ENCODE measurements around the gene FABP3.

The FABP3 gene

GRCh38 chr1:31372051-31372450 is 825 bp downstream of the FABP3 start:
- DNase-seq (ENCODE audit: low read depth in 2 of 2), result no peak

GRCh38 chr1:31371121-31371959 is 1.5 kb downstream of the FABP3 start:
- no peak for DNase-seq (ENCODE audit: low read depth in 2 of 2)

DNA sequence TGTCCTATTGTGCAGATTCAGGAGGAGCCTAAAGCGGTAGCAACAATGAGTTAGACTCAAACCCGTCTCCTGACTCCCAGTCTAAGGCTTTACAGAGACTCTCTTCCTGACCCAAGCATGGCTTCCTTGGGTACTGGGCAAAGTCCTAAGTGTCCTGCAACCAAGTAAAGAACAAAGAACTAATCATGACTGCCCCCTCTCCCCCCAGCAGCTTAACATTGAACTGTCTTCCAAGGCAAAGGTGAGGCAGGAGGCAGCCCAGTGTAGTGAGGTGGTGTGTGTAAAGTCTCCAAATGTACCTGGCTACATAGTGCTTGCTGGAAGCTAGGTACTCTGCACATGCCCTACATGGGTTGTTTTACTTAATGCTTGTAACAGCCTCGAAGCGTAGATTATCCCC is 2.3 kb downstream of the FABP3 start:
- DNase-seq (ENCODE audit: low read depth in 2 of 2), result no peak

DNA sequence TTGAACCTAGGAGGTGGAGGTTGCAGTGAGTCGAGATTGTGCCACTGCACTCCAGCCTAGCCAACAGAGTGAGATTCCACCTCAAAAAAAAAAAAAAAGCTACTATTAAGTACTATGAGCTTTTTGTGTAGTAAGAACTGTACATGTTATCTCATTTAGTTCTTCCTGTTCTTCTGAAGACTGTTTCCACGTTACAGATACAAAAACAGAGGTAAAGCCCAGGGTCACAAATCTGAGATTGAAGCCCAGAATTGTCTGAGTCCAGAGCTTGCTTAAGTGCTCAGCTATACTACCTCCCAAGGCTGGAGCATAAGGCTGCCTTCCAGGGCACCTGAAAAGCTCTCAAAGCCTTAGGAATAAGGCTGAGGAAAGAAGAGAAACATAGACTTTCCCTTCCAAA is 2.9 kb downstream of the FABP3 start:
- no peak for DNase-seq (ENCODE audit: low read depth in 2 of 2)

GRCh38 chr1:31368611-31369107 is 4.2 kb downstream of the FABP3 start:
- no peak for DNase-seq (ENCODE audit: low read depth in 2 of 2)

DNA sequence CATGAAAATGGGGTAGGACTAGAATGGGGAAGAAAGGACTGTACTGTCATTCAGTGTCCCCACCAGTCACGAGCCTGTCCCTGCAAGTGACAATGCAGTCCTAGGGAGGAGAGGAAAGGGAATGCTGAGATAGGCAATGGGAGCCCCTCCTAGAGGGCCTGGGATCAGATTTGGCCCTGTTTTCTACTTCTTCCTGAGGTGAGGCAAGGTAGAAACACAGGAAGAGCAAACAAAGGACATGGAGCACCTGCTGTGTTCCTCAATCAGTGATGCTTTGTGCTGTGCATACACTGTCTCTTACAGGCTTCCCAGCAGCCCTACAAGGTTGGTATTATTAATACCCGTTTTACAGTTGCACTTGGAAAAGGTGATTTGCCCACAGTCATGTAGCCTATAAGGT is 6.1 kb downstream of the FABP3 start:
- no peak for DNase-seq (ENCODE audit: low read depth in 2 of 2)

DNA sequence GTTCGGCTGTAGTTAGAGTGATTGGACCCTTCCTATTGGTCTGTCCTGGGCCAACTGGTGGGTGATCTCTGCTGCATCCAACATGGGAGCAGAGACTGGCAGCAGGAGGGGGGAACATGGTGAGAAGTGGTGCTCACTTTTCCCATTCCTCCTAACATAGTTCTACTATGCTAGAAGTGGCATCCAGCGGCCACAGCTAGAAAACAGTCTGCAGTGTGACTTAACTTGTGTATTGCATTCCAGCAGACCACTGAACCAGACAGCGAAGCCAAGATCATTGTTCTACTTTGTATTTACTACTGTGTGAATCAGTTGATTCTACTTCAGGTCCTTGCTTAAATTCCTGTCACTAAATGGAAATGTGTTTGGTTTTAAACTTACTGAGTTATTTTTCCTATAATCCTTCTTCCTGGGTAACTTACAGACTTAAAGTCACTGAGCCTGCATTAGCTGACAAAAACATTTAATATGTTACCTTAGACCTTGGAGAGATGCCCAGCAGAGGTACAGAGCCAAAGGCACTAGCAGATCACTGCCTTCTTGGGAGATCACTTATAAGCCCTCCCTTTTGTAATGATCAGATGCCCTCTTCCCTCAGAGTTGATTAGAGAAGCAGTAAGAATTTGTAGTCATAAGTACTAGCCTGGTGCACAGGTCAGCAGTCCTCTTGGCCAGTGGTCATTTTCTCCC is 8.2 kb downstream of the FABP3 start:
- DNase-seq (ENCODE audit: low read depth in 2 of 2), result no peak

GRCh38 chr1:31362032-31362431 is 10.8 kb downstream of the FABP3 start:
- DNase-seq (ENCODE audit: low read depth in 2 of 2), result no peak

GRCh38 chr1:31361607-31362006 is 11.3 kb downstream of the FABP3 start:
- DNase-seq (ENCODE audit: low read depth in 2 of 2), result no peak

DNA sequence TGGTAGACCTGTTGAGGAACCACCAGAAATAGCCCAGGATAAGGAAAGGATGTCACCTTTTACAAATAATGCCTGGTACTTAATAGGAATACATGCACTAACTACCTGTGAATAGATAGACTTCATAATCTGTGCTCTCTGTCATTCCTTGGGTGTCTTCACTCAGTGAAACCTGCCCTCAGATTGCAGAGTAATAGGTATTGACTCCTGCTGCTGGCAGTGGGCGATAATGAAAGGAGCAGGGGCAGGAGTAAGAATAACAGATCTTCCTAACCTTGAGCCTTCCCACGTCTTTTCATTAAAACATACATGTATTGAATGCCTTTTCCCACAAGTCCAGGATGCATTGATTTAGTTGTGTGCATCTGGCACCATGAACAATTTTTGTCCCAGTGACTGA is 16.4 kb downstream of the FABP3 start:
- DNase-seq (ENCODE audit: low read depth in 2 of 2), result no peak

- DNase-seq (ENCODE audit: low read depth in 2 of 2), result no peak
Measured at GRCh38 chr1:31354283-31354682, 18.6 kb downstream of the FABP3 start.

DNA sequence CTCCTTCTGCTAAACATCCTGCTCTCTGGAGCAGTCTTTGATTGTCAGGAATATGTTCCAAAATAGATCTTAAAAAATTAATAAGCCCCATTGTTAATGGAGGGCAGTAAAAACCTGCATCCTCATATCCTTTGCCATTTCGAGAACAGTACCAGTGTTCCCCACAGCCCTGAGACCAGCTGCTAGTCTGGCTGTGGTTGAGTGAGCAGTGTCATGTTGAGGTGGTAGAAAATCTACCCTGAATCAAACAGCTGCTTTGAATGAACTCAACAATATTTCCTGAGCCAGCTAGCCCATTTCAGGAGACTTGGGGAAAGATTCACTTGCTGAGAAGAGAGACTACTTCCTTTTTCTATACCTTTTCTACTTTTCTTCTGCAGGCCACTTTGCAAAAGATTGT is 24.4 kb downstream of the FABP3 start:
- DNase-seq (ENCODE audit: low read depth in 2 of 2), result no peak

DNA sequence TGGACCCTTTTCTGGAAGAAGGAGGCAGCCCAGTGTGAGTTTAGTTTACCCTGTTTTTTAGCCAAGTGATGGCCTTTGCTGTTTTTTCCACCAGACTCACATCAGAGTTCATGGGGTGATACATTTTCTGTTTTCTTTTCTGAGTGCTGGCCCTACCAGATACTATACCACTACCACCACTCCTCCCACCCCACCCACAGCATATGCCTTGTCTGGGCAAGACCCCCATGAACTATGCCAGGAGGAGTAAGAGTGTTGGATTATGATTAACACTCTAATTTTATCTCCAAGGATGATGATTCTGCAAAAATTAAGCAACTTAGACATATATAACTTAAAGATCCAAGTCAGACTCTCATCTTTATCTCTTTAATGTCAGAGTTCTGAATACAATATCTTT is 26.1 kb downstream of the FABP3 start:
- DNase-seq (ENCODE audit: low read depth in 2 of 2), result no peak

DNA sequence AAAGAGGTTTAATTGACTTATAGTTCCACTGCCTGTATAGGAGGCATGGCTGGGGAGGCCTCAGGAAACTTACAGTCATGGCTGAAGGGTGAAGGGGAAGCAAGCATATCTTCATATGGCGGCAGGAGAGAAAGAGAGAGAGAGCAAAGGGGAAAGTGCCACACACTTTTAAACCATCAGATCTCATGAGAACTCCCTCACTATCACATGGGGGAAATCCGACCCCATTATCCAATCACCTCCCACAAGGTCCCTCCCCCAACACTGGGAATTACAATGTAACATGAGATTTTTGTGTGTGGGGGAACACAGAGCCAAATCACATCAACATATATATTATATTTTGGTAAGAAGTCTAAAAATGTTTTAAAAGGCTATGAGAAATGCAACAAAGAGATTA is 27.2 kb downstream of the FABP3 start:
- no peak for DNase-seq (ENCODE audit: low read depth in 2 of 2)

DNA sequence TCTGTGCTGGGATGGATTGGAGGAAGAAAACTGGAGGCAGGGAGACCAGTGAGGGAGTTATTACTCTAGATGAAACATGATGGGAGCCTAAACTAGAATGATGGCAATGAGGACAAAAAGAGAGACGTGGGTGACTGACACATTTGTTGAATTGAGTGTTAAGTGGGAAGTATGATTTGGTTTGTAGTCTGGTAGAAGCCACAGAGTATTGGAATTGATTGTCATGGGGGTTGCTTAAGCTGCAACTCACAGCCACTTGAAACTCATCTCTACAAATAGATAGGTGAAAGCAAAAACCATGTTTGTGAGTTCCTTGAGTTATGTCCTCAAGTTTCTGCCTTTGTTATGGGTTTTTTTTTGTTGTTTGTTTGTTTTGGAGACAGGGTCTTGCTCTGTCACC is 28.4 kb downstream of the FABP3 start:
- DNase-seq (ENCODE audit: low read depth in 2 of 2), result no peak

DNA sequence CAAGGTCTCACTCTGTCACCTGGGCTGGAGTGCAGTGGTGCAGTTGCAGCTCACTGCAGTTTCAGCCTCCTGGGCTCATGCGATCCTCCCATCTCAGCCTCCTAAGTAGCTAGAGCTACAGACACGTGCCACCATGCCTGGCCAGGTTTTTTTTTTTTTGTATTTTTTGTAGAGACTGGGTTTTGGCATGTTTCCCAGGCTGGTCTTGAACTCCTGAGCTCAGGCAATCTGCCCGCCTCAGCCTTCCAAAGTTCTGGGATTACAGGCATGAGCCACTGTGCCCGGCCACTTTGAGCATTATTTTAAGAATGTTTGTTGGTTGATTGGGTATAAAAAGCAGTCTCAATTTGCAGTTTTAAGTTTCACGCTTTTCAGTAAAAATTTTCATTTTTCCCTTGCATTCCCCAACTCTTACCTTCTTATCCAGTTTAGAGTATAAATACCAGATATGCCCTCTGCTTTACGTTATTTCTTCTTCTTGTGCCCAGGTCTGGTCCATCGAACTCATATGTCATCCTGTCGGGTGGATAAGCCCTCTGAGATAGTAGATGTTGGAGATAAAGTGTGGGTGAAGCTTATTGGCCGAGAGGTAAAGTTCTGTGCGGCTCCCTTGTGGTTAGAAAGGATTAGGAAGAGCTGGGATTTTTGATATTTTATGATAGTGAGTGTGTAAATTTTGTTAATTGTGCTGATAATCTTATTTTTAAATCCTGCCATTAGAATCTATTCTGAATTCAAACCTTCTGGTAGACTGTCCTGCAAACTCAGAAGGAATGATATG is 36.0 kb downstream of the FABP3 start:
- no peak for DNase-seq (ENCODE audit: low read depth in 2 of 2)

DNA sequence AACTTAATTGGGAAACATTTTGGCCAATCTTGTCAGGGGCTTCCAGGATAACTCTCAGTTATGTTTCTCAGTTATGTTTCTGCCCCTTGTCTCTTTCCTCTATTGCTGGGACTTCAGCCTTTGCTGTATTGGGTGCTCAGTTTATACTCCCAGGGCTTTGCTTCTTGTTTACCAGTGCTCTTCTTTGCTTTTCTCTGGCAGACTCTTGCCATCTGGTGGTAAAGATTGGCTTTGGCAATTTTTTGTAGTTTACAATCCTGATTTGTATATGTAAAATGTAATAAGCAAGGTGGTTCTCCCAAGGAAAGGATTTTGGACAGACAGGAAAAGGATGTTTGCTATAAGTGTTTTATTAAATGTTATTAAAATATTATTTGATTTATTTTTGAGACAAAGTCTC is 37.9 kb downstream of the FABP3 start:
- no peak for DNase-seq (ENCODE audit: low read depth in 2 of 2)

DNA sequence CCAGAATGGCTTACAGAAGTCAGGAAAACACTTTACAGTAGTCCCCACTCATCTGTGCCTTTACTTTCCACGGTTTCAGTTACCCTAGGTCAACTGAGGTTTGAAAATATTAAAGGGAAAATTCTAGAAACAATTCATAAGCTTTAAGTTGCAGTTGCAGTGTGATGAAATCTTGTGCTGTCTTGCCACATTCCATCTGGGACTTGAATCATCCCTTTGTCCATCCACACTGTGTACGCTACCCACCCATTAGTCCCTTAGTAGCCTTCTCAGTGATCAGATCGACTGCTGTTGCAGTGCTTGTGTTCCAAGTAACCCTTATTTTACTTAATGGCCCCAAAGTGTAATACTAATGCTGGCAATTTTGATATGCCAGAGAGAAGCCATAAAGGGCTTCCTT is 45.5 kb downstream of the FABP3 start:
- DNase-seq (ENCODE audit: low read depth in 2 of 2), result no peak

DNA sequence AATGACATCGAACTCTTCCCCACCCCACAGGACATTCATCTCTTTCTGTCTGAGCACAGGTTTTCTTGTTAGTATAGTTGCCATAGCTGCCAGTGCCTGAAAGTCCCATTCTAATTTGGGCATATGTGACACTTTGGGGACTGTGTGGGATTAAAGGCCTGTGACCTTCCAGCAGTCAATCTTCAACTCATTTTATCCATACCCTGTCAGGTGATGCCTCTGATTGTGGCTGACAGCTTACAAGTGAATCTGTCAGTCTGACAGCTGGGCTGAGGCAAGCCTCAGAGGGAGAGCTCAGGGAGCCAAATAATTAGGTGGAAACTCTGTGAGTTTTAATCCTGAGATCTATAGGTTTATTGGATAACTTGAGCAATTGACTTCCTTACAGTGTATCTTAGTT is 46.4 kb downstream of the FABP3 start:
- DNase-seq (ENCODE audit: low read depth in 2 of 2), result no peak

DNA sequence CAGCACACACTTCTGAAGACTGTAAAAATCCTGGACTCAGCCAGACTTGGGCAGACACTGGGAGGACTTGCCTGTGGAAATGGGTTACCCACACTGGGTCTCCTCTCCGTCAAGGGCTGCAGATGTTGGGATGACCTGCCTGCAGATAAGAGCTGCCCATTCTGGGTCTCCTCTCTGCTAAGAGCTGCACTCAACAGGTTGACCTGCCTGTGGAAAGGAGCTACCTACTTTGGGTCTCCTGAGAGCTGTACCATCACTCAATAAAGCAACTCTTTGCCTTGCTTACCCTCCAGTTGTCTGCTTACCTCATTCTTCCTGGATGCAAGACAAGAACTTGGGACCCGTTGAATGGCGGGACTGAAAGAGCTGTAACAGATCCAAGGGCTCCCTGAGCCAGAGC is 47.9 kb downstream of the FABP3 start:
- no peak for DNase-seq (ENCODE audit: low read depth in 2 of 2)

DNA sequence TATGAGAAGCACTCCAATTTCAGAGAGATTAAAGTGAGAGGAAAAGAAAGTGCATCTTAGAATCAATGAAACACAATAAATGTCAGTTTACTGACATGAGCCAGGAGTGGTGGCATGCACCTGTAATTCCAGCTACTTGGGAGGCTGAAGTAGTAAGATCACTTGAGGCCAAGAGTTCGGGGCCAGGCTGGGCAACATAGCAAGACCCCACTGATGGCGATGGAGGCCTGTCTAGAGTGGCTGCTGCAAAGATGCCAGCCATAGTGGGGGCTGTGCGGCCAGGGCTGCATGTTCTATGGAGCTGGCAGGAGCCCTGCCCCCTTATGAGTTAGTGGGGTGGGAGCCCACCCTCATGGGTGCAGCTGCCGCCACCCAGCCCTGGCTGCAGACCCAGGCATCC is 48.8 kb downstream of the FABP3 start:
- no peak for DNase-seq (ENCODE audit: low read depth in 2 of 2)

GRCh38 chr1:31318146-31318545 is 54.7 kb downstream of the FABP3 start:
- DNase-seq (ENCODE audit: low read depth in 2 of 2), result no peak

GRCh38 chr1:31315902-31316301 is 57.0 kb downstream of the FABP3 start:
- no peak for DNase-seq (ENCODE audit: low read depth in 2 of 2)

All from activated CD4-positive, alpha-beta T cell treated with anti-CD3 and anti-CD28 coated beads for 24 hours (primary cell).